CD4-positive, alpha-beta T cell treated with Interleukin-15 for 4 hours (primary cell): ENCODE data around the gene GATAD2A.
"Not testable (repeated sequence)": the region's sequence is repeated elsewhere in the genome, so short reads cannot be mapped to it uniquely, and the experiment has no call there.

Experiments
- DNase-seq: peaks from one replicate; pipeline ENCODE4 v3.0.0-alpha.2; 2020; ENCODE audit warnings: low spot score

Gene GATAD2A

DNA sequence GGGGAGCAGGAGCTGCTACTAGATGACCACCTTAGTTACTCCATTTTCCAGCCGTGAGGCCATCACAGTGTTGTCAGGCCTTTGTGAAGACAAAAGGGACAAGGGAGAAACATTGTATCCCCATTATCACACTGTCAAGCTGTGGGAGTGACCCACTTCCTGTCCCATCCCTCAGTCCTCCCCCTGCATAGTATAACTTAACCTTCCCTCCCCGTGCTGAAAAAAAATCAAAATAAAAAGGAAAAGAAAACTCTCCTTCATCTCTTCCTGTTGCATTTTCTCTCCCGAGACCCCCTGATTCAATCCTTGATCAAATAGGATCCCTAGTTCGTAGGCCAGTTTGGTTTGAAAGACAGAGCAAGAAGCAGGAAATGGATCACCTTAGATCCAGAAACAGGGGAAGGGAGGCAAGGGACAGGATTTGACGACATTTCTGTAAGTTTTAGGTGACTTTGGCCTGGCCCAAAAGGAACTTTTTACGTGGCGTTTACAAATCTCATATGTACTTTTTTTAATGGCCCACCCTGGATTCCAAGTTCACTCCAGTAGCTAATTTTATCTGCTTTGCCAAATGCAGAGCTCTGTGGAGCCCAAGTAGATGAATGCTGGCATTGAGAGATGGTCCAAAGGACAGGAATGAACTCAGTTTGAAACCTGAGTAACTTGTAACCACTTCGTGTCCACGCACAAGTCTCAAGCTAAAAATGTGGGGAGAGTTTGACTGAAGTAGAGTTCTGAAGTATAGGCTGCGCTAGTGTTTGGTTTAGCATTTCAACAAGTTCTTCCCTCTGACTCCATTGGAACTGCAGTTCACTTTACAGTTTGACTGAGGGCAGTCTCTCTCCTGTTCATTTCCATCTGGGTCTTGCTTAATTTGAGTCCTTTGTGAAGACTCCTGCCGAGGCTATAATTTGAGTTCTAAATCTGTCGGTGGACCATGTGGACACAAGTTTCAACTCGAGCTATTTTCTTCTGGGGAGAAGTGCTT is 16.6 kb upstream of the GATAD2A start:
- no peak for DNase-seq

DNA sequence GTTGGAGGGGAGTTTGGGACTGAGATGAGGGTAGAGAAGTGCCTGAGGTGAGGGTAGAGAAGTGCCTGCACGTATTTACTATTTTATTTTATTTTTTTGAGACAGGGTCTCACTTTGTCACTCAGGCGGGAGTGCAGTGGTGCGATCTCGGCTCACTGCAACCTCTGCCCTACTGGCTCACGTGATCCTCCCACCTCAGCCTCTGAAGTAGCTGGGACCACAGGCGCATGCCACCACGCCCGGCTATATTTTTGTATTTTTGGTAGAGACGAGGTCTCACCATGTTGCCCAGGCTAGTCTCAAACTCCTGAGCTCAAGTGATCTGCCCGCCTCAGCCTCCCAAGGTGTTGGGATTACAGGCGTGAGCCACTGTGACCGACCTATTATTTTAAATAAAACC is 15.8 kb upstream of the GATAD2A start:
- not testable (repeated sequence) for DNase-seq

DNA sequence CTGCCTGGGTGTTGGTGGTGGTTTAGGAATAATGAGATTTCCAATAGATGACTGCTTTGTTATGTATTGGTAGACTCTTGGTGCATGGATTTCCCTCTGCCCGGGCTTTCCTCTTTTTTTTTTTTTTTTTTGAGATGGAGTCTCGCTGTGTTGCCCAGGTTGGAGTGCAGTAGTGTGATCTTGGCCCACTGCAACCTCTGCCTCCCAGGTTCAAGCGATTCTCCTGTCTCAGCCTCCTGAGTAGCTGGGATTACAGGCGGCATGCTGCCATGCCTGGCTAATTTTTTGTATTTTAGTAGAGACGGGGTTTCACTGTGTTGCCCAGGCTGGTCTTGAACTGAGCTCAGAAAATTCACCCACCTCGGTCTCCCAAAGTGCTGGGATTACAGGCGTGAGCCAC is 11.1 kb upstream of the GATAD2A start:
- not testable (repeated sequence) for DNase-seq

DNA sequence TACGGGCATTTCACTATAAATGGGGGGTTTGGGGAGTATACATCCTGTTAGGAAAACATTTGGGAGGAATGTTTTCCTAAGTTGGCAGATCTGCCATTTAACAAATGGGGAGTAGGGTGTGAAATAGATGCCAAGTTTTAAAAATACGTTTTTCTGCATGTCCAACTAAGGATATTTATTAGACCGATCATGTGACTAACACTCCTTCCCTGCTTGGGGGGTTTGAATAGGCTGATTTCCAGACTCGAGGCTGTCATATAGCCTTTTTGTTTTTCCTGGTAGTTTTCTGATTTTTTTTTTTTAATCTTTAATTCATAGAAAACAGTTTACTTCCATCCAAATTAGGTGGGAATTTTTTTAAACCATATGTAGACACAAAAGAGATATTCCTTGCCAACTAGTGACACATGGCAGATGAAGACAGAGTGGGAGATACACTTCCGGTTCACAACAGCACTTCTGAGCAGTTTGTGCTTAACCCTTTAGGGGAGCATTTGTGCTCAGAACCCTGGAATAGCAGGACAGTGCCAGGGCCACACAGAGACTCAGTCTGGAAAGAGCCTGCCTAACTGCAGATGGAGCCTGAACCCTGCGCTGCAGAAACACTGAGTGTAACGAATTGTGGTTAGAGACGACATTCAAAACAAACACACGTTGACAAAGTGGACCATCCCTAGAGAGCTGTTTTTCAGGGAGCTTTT is 5.6 kb upstream of the GATAD2A start:
- no peak for DNase-seq

DNA sequence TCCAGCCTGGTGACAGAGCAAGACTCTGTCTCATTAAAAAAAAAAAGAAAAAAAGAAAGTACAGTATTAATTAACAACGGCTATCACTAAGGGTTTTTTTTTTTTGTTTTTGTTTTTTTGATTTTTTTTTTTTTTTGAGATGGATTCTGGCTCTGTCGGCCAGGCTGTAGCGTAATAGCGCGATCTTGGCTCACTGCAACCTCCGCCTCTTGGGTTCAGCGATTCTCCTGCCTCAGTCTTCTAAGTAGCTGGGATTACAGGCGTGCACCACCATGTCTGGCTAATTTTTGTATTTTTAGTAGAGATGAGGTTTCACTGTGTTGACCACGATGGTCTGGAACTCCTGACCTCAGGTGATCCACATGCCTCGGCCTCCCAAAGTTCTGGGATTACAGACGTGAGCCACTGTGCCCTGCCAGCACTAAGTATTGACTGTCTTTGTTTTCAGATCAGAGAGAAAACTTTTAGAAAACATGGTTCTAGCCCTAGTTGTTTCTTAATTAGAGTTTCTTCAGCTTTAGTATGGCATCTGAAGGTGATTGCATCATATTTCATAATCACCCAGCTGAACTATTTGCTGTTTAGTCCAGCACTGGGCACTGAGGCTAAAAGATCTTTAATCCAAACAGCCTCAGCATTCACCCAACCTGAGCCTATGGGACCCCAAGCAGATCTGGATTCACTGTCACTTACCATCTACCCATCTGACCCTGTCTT is 2.7 kb upstream of the GATAD2A start:
- DNase-seq = no peak

DNA sequence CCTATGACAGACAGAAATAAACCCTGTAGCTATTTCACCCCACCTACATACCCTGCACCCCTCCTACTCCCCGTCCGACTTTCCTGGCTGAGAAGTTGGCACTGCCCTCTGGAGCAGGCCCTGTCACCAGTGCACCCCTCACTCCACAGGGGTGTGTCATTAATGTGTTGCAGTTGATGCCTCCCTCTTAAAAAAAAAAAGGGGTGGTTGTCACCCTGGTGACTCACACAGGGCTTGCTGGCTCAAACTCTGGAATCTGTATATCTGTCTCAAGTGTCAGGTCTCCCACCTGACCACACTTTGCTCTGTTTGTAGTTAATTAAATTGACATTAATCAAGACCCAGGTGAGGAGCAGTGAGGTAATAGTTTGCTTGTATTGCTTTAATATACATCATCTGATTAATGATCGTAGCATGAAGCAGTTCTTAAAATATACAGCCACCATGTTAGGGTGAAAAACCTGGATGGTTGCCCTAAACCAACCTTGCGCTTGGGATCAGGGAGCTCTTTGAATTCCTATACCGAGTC is 2.0 kb upstream of the GATAD2A start:
- DNase-seq = peak; percentile 42

DNA sequence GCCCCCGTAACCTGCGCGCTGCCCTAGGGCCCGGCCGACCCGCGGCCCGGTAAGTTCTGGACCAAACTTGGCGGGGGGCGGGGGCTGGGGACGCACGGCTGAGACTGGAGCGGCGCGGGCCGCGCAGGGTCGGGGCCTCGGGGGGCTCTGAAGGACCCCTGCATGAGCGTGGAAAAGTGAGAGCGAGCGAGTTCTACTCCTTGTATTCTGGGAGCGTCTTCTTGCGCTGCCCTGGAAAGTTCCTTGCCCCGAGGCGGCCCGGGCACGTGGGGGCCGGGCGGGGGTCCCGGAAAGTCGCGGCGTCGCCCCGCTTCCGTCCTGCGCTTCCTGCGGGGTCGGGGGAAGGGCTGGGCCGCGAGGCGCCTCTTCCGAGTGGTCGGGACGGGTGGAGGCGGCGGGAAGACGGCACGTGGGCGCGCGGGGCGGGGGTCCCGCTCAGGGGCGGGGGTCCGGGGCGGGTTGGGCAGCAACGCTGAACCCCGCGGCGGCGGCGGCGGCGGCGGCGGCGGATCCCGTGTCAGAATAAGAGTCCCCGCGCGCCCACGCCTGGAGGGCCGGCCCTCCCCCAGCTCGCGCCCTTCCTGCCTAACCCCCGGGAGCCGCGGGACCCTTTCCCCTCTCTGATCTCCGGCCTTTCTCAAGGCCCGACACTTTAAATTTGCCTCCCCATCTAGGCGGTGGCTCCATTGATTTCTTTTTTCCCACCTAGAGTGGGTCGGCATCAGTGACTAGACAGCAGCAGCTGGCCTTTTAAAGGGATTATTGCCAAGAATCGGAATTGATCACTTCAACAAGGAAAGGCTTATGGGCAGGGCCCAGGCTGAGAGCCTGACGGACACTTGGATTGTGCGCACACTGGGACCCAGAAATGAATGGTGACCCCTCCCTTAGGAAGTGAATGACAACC is 749 bp downstream of the GATAD2A start:
- DNase-seq = no peak

DNA sequence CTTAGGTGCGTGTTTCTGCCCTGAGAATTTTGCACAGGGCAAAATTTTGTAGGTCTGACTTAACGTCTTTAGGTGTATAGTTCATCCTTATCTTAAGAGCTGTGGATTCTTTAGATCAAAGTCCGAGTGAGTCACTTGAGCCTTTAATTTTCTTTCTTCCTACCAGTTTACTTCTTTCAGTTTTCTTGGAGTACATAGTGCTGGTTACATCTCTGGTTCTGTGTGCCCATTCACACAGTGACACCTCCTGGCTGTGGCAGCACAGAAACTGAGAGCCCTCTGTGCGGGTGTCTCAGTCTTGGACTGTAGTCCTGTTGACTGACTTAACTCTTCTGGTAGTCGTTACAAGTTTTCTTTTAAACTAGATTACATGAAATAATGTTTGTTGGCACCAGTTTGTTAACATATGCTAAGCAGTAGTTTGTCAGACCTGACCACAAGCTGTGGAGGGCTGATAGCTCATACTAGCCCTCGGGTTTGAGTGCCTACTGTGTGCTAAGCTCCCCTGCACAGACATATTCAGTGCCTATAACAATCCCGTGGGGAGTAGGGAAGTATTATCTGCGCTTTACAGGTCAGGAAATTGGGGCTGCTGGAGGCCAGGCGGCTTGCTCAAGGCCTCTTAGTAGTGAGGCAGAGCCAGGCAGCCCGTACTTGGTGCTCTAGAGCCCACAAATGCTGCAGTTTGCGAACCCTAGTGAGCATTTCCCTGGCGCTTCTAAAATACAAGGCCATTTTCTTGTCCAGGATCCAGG is 1.6 kb downstream of the GATAD2A start:
- peak; percentile 74 for DNase-seq

DNA sequence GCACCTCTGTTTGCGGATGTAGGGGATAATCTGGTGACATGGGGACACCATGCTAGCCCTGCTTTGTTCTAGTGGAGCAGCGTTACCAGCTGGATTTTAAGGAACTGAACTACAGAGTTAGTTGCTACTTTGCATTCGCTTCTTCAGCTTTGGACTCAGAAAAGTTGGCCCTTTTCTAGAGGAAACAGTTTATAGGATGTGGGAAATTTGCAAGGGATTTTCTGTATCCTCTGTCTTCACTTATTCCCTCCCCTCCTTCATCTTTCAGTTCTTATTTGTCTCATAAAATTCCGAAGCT is 2.1 kb downstream of the GATAD2A start:
- no peak for DNase-seq

DNA sequence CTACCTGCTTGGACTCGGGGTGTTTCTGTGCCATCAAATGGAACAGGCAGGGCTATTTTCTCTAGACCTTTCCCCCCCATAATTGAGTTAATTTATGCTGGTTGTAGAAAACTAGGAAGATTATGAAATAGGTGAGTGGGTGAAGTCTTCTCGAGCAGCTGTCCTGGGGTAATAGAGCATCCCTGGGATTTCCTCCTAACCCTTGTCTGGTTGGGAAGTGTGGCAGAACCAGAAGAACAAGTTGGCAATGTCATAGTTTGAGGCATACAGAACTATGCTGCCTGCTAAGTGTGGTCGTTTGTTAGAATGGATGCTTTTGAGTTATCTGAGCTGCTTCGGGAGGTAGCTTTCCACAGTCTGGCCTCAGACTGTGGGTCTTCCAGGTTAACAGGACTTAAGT is 3.7 kb downstream of the GATAD2A start:
- no peak for DNase-seq

DNA sequence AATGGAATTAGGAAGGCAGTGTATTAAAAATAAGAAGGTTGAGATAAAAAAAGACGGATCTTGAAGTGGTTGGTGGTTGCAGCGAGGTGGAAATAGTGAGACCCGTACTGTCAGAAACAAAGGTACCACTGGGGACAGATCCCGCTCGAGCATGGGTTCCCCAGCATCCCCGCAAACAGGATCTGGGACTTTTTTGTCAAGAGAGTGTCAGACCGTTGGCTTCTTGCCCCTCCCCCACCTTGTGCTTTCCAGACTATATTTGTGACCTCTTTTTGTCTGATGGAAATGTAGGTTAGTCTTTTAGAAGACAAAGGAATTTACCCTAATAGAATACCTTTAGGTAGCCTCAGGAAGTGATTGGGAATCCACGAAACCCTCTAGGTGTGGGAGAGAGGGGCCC is 4.2 kb downstream of the GATAD2A start:
- no peak for DNase-seq

DNA sequence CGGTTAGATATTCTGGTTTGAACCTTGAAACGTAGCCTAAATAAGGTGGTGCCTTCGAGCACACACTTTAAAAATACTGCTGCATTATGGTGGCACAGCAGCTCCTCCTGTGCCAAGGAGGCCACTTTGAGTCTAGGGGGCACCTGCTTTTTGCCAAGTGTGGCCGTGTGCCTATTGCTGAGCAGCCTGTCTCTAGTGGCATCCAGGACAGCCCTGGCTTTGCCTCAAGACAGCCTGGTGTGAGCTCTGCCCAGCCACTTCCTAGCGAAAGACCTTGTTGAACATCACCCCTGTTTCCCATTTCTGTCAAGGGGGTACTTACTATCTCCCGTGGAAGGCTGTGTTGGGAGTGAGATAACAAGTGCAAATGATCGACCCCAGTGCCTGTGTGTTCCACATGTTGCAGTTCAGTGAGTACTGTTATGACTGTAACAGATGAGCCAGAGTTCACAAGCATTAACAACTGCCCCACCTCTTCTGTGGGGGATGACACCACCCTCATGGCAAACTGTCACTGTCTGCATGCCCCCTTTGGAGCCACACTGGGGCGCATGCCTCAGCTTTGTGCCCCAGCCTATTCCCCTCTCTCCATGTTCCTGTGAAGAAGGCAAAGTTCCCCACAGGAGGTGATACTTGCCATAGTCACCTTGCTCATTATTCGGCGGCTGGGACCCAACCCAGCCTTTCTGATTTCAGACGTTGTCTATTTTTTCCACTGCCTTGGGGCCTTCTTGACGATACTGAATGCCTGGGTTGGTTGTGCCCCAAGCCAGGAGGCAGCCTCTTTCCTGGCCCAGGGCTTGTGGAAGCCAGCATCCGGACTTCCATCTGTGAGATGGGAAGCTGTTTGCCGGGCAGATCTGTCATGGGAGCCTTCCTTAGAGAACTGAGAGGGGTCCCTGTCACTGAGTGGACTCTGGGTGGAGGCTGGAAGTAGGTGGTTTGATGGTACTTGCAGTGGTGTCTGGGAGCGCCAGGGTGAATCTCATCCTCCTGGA is 5.4 kb downstream of the GATAD2A start:
- DNase-seq = peak; percentile 51

DNA sequence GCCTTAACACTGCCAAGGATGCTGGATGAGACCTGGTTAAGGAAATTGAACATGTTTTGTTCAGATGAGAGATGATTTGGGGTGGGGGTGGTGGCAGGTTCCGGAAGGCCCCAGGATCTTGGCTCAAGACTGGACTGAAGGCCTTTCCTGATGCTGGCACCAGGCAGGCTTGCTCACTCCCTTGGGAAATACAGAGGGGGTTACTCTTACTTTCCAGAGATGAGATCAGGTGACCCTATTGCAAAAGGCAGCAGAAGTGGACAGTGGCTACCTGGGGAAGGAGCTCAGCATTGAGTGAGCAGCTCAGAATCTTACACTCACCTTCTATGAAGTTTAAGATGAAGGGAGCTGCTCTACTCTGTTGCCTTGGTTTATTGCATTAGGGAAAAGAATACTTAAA is 10.8 kb downstream of the GATAD2A start:
- DNase-seq = no peak

DNA sequence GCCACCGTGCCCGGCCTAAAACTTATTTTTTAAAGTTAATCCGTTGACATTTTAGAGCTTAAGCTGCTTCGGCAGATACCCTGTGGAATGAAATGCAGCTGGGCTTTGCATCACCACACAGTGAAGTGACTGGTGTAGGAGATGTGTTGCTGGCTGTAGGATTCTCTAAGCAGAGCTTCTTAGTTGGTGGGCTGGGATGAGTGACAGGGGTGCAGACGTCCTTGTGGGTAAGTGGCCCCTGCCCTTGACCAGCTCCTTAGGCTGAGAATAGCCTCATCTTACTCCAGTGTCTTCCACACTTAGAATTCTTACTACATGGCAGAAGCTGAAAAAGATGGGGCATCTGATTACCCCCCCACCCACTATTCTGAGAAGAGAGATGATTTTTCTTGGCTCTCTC is 11.6 kb downstream of the GATAD2A start:
- no peak for DNase-seq

DNA sequence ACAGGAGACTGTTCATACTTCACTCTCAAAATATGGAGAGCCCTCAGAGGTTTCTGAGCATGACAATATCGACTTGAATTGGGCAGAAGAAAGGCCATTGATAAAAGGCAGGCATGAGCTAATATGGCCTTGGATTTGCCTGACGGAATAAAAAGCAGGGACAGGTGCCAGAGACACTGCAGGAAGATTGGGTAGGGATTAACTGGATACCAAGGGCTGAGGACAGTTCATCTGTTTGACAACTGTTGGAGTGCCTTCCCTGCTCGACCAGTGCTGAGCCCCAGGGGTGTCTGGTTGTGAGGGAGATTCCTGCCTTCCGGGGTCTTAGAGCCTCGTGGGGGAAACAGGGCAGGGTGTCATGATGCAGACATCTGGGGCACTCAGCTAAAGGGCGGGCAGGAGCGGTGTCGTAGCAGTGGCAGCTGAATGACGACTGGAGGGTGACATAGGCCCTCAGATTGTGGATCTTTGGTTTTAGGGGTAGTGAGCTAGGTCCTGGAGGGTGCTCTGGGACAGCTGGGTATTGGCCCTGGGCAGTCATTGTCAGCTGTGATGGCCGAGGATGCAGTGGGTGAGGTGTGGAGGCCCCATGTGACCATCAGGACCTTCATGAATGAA is 12.3 kb downstream of the GATAD2A start:
- DNase-seq = no peak

DNA sequence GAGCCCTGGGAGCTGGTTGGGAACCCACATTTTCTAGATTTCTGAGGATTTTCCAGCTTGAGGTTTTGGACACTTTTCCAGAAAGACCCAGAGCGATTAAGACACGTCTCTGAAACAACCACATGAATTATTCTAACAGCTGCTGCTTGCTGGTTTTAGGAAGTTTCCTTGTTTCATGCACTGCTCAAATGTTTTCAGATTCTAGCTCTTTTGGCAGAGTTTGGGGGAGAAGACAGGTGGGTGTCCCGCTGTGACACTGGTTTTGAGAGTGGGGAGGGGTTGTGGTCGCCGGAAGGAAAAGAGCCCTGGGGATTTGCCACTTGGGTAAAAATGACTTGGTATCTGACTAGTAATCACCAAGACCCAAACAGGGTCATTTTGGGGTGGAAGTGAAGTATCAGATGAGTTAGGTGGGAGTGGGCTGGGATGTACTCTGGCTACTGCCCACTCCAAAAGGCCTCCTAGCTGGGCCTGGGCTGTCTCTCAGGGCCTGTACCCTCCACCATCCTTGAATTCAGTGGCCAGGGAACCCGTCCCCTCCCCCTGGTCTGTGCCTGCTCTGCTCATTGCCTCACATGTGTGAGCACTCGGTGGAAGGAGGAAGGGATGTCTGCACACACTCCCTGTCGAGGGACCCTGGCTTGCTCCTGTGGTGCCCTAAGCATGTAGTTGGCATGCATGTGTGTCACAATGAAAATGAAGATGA is 13.2 kb downstream of the GATAD2A start:
- no peak for DNase-seq

DNA sequence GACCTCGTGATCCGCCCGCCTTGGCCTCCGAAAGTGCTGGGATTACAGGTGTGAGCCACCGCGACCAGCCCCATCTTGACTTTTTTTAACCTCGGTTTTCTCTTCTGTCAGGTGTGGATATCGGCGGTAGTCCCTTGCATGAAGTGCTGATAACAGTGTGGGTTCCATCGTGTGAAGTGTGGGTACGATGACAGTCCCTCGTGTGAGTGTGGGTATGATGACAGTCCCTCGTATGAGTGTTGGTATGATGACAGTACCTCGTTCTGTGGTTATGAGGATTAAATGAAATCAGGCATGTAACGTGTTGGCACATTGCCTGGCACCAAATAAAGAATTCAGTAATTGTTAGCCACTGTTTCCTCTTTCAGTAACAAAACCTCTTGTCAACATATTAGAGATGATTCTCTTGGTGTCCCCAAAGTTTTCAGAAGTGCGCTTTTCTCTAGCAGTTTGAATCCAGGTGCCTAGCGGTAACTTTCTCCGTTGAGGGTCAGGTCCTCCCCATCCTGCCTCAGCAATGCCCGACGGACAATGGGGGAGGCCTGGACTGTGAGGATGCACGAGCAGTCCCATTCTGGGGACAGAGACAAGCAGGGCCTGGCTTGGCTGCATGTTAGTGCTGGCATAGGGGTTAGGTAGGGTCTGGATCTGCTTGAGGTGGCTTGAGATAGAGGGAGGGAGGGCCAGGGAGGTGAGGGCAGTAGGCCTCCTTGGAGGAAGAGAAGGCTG is 15.3 kb downstream of the GATAD2A start:
- DNase-seq = peak; percentile 62

DNA sequence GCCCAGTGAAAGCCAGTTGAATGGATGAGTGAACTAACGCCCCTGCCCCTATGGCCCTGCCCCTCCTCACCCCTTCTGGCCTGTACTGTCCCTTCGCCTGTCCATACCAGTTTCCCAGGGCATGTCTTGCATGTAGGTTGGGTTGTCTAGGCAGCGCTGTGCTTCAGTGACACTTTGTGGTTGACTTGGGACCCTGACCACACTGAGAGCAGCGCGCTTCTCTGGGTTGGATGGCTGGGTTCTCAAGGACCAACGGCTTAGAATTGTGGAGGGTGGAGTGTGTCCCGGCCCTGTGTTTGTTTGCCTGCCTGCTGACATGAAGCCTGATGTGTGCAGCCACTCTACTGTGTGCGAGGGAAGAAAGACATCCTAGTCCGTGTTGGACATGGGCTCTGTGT is 15.8 kb downstream of the GATAD2A start:
- DNase-seq = no peak
